H9 (cell line): ENCODE measurements around the gene HIRA. TPM values are rescaled to one million over a fixed set of nuclear protein-coding genes. Genes with fewer than 3 reads are reported as not detected.

Experiments
- DNase-seq: peaks from one replicate; pipeline ENCODE4 v3.0.0-alpha.2; 2017
- H2AFZ ChIP-seq: one replicate; pipeline ENCODE4 v1.6.1; 2013; ENCODE audit warnings: mild to moderate bottlenecking, low read length, control low read depth, moderate library complexity
- H2AK5ac ChIP-seq: 2 replicates; pipeline ENCODE4 v1.6.1; 2013; ENCODE audit warnings: low read length, control low read depth, mixed read lengths; ENCODE audit not compliant: insufficient read length
- H2BK120ac ChIP-seq: one replicate; pipeline ENCODE4 v1.6.1; 2013; ENCODE audit warnings: low read depth, mild to moderate bottlenecking, low read length, control low read depth, inconsistent platforms; ENCODE audit not compliant: poor library complexity, severe bottlenecking
- H2BK12ac ChIP-seq: 2 replicates; pipeline ENCODE4 v1.6.1; 2013; ENCODE audit warnings: low read length, control low read depth, mixed read lengths, low read depth; ENCODE audit not compliant: insufficient read length
- H2BK15ac ChIP-seq: 2 replicates; pipeline ENCODE4 v1.6.1; 2013; ENCODE audit warnings: low read depth, low read length, control low read depth
- H2BK20ac ChIP-seq: one replicate; pipeline ENCODE4 v1.6.1; 2013; ENCODE audit warnings: low read depth, mild to moderate bottlenecking, low read length, control low read depth, inconsistent platforms; ENCODE audit not compliant: poor library complexity, severe bottlenecking
- H2BK5ac ChIP-seq: 2 replicates; pipeline ENCODE4 v1.6.1; 2013; ENCODE audit warnings: low read length, control low read depth, mixed read lengths; ENCODE audit not compliant: insufficient read length
- H3K14ac ChIP-seq: 2 replicates; pipeline ENCODE4 v1.6.1; 2013; ENCODE audit warnings: low read length, control low read depth; ENCODE audit not compliant: insufficient read depth
- H3K18ac ChIP-seq: 2 replicates; pipeline ENCODE4 v1.6.1; 2013; ENCODE audit warnings: low read depth, mild to moderate bottlenecking, mixed read lengths, low read length, control low read depth; ENCODE audit not compliant: insufficient read length
- H3K23ac ChIP-seq: 2 replicates; pipeline ENCODE4 v1.6.1; 2013; ENCODE audit warnings: low read length, control low read depth, mixed read lengths, low read depth; ENCODE audit not compliant: insufficient read length
- H3K23me2 ChIP-seq: 2 replicates; pipeline ENCODE4 v1.6.1; 2013; ENCODE audit warnings: low read depth, mild to moderate bottlenecking, mixed read lengths, low read length, control low read depth; ENCODE audit not compliant: insufficient read length, poor library complexity, severe bottlenecking
- H3K27ac ChIP-seq: 2 replicates; pipeline ENCODE4 v1.5.1; 2013; ENCODE audit warnings: low read length, control low read depth, mixed read lengths, low read depth; ENCODE audit not compliant: insufficient read length
- H3K27me3 ChIP-seq: 2 replicates; pipeline ENCODE4 v1.6.1; 2013; ENCODE audit warnings: low read length, control low read depth, inconsistent platforms; ENCODE audit not compliant: insufficient read depth
- H3K4ac ChIP-seq: 2 replicates; pipeline ENCODE4 v1.6.1; 2013; ENCODE audit warnings: low read depth, mild to moderate bottlenecking, control low read depth, inconsistent platforms, low read length, moderate library complexity
- H3K4me1 ChIP-seq: 2 replicates; pipeline ENCODE4 v1.6.1; 2013; ENCODE audit warnings: low read length, control low read depth, inconsistent platforms; ENCODE audit not compliant: insufficient read depth
- H3K4me2 ChIP-seq: 2 replicates; pipeline ENCODE4 v1.6.1; 2013; ENCODE audit warnings: low read length, control low read depth, mixed read lengths; ENCODE audit not compliant: insufficient read length, insufficient read depth
- H3K56ac ChIP-seq: 2 replicates; pipeline ENCODE4 v1.6.1; 2013; ENCODE audit warnings: low read depth, mild to moderate bottlenecking, mixed read lengths, low read length, control low read depth; ENCODE audit not compliant: insufficient read length
- H3K79me1 ChIP-seq: 2 replicates; pipeline ENCODE4 v1.6.1; 2013; ENCODE audit warnings: low read depth, mild to moderate bottlenecking, moderate library complexity, low read length, control low read depth, inconsistent platforms; ENCODE audit not compliant: insufficient read depth, poor library complexity, severe bottlenecking
- H3K79me2 ChIP-seq: 2 replicates; pipeline ENCODE4 v1.6.1; 2013; ENCODE audit warnings: low read length, control low read depth, inconsistent platforms; ENCODE audit not compliant: insufficient read depth
- H3K9ac ChIP-seq: 2 replicates; pipeline ENCODE4 v1.6.1; 2013; ENCODE audit warnings: low read length, control low read depth, mixed read lengths; ENCODE audit not compliant: insufficient read length; ENCODE audit errors: extremely low read depth
- H3K9me3 ChIP-seq: one replicate; pipeline ENCODE4 v1.6.1; 2013; ENCODE audit warnings: low read depth, low read length, inconsistent platforms; ENCODE audit not compliant: control insufficient read depth
- H3T11ph ChIP-seq: one replicate; pipeline ENCODE4 v1.6.1; 2013; ENCODE audit warnings: mild to moderate bottlenecking, low read length, control low read depth, inconsistent platforms
- H4K20me1 ChIP-seq: one replicate; pipeline ENCODE4 v1.6.1; 2013; ENCODE audit not compliant: control insufficient read depth, insufficient read length, insufficient read depth
- H4K5ac ChIP-seq: 2 replicates; pipeline ENCODE4 v1.6.1; 2013; ENCODE audit warnings: low read depth, mild to moderate bottlenecking, mixed read lengths, low read length, control low read depth; ENCODE audit not compliant: insufficient read length
- H4K8ac ChIP-seq: replicated peaks from 2 replicates; pipeline ENCODE4 v1.6.1; 2013; ENCODE audit warnings: low read length, control low read depth, mixed read lengths, low read depth; ENCODE audit not compliant: insufficient read length
- H4K91ac ChIP-seq: 2 replicates; pipeline ENCODE4 v1.6.1; 2013; ENCODE audit warnings: low read depth, mild to moderate bottlenecking, moderate library complexity, mixed read lengths, low read length, control low read depth; ENCODE audit not compliant: insufficient read length
- H3K27ac Mint-ChIP-seq, 3 experiments: 2 replicates in 2 of 3; 3 replicates in 1 of 3; pipeline ENCODE4 v1.8.0; 2020 to 2021; ENCODE audit warnings: mixed read lengths in 3 of 3, mild to moderate bottlenecking in 1 of 3, moderate library complexity in 1 of 3
- H3K27me3 Mint-ChIP-seq: 2 replicates; pipeline ENCODE4 v1.8.0; 2021; ENCODE audit warnings: low read depth, mild to moderate bottlenecking, moderate library complexity, mixed read lengths
- H3K36me3 Mint-ChIP-seq, 3 experiments: 2 replicates in 2 of 3; 3 replicates in 1 of 3; pipeline ENCODE4 v1.8.0; 2020 to 2021; ENCODE audit warnings: low read depth in 3 of 3, mixed read lengths in 3 of 3; ENCODE audit not compliant: insufficient read depth in 1 of 3
- H3K4me1 Mint-ChIP-seq, 2 experiments: 2 replicates each; pipeline ENCODE4 v1.8.0; 2020; ENCODE audit warnings: mixed read lengths in 2 of 2
- H3K4me3 Mint-ChIP-seq, 2 experiments: 2 replicates in 1 of 2; 3 replicates in 1 of 2; pipeline ENCODE4 v1.8.0; 2020 to 2021; ENCODE audit warnings: mild to moderate bottlenecking in 2 of 2, mixed read lengths in 2 of 2, moderate library complexity in 1 of 2
- H3K9me3 Mint-ChIP-seq, 2 experiments: 2 replicates in 1 of 2; 3 replicates in 1 of 2; pipeline ENCODE4 v1.8.0; 2020; ENCODE audit warnings: mild to moderate bottlenecking in 2 of 2, mixed read lengths in 2 of 2, moderate library complexity in 1 of 2
- WGBS: extraction: QIAGEN DNeasy Blood & Tissue Kit; methylation state at CpG from one replicate; pipeline ENCODE4 v1.1.7; 2013; ENCODE audit warnings: missing lambda C conversion rate, low lambda C conversion rate, mixed read lengths; ENCODE audit not compliant: insufficient read length; ENCODE audit errors: extremely low coverage; 5-methylcytosine and 5-hydroxymethylcytosine counted together
- total RNA-seq: library from RNA; stranded (reverse); gene quantifications from 2 replicates; pipeline ENCODE4 v1.2.1, GENCODE V29; 2021
- TF ChIP-seq, protein P1 (sequence below): fragments of 200-600 bp; sonication (generic); conservative IDR thresholded peaks from 3 replicates; pipeline ENCODE4 v1.8.0; 2021; ENCODE audit warnings: antibody characterized with exemption, mild to moderate bottlenecking

Gene HIRA
- total RNA-seq, 1 experiment from 2014 or later = 51.9 TPM

DNA sequence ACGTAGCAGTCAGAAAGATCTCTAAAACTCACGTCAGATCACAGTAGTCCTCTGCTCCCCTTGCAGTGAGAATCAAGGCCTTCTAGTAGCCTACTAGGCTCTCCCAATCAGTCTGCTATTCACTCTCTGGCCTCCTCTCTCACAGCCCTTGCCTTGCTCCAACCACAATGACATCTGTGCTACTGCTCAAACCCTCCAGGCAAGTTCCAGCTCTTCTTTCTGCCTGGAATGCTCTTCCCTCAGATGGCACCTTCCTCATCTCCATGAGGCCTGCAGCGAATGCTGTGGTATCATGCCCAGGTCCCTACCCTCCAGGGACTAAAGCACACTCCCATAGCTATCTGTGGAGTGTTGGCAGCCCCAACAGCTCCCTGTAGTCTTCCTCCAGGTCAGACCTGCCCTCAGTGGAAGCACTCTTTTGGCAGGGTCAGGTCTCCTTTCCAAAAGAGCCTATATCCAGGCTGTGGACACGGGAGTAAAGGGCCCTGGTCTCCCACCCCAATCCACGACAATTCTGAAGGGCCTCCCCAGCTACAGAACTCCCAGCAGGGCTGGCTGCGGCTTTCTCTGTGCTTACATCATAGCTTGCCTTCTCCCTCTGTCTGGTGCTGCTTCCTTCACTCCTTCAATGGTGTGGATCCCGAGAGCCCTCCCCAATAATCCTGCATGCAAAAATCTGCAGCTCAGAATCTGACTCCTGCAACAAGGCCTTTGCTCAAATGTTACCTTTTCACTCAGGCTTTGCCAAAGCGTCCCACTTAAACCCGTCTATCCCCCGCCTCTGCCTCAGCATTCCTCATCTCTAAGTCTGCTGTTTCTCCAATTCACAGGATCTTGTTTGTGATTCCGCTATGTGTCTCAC, 8.9 kb downstream of the HIRA start:
- Histone ChIP-seq H2BK12ac (no peak overlapping the region), H3K56ac (no peak overlapping the region), H4K5ac (no peak overlapping the region), H3K27ac (no peak overlapping the region), H3K9ac (no peak overlapping the region), H2AFZ (no peak overlapping the region), H4K91ac (no peak overlapping the region), H3K4me2 (no peak overlapping the region), H3K79me2 (peaks cover 46% of the 10 kb centered on the region; the same call in 1 of the 2 replicates), H2BK5ac (no peak overlapping the region), H3K79me1 (peaks cover 26% of the 10 kb centered on the region), H3K4ac (no peak overlapping the region), H3K4me1 (peaks cover 4% of the 10 kb centered on the region; the same call in 1 of the 2 replicates), H3T11ph (no peak overlapping the region), H3K23ac (no peak overlapping the region), H2AK5ac (no peak overlapping the region), H4K8ac (no peak overlapping the region), H2BK15ac (no peak overlapping the region), H3K9me3 (no peaks in the 10 kb centered on the region), H3K18ac (no peak overlapping the region), H3K23me2 (no peaks in the 10 kb centered on the region), H3K27me3 (no peaks in the 10 kb centered on the region), H2BK20ac (no peak overlapping the region), H2BK120ac (no peak overlapping the region), H3K14ac (no peak overlapping the region; the same call in 1 of the 2 replicates), H4K20me1 (no peaks in the 10 kb centered on the region)
- no peaks in the 10 kb centered on the region for H3K27me3 Mint-ChIP-seq
- H3K4me1 Mint-ChIP-seq = peaks cover 29 to 31% of the 10 kb centered on the region in 2 experiments
- H3K9me3 Mint-ChIP-seq = no peaks in the 10 kb centered on the region; a peak in 1 of 5 replicates
- no CpG with 5 or more reads among the region's 11 CpGs for WGBS
- peak overlapping the region; percentile 41 to 82 (median 57); a peak in 6 of 7 replicates for H3K27ac Mint-ChIP-seq
- peaks cover 4 to 7% (median 5%) of the 10 kb centered on the region in 3 experiments; a peak in 5 of 7 replicates for H3K36me3 Mint-ChIP-seq
- no peak for DNase-seq
- H3K4me3 Mint-ChIP-seq = peak overlapping the region in 1 of 2 experiments; percentile 6; a peak in 2 of 5 replicates
- TF ChIP-seq, protein P1, sequence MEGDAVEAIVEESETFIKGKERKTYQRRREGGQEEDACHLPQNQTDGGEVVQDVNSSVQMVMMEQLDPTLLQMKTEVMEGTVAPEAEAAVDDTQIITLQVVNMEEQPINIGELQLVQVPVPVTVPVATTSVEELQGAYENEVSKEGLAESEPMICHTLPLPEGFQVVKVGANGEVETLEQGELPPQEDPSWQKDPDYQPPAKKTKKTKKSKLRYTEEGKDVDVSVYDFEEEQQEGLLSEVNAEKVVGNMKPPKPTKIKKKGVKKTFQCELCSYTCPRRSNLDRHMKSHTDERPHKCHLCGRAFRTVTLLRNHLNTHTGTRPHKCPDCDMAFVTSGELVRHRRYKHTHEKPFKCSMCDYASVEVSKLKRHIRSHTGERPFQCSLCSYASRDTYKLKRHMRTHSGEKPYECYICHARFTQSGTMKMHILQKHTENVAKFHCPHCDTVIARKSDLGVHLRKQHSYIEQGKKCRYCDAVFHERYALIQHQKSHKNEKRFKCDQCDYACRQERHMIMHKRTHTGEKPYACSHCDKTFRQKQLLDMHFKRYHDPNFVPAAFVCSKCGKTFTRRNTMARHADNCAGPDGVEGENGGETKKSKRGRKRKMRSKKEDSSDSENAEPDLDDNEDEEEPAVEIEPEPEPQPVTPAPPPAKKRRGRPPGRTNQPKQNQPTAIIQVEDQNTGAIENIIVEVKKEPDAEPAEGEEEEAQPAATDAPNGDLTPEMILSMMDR = no peak
